DMS79 (cell line): ENCODE measurements around the gene PEX1.
A peak's percentile ranks its signal among the peaks of the same experiment; 100 is the strongest.
"Not testable (repeated sequence)": the region's sequence is repeated elsewhere in the genome, so short reads cannot be mapped to it uniquely, and the experiment has no call there.

ENCODE experiments used
- DNase-seq: peaks from one replicate; lab custom pipeline; 2025; lab: John Stamatoyannopoulos, UW

The PEX1 gene

DNA sequence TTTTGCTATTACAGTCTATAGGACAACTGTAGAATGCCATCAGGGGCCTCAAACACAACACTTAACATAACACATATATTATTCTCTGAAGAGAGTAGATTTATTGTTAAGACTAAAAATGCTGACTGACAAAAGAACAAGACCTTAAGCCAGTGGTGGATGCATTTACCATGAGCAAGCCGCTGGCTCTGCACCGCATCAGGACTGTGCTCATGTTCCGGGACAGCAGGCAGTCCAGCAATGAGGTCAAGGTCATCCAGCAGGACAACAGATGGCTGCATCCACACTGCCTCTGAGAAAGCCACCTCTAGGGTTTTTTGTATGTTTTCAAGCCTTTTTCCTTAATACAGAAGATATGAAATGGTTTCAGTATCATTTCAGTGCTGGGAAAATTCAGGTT lies 23.8 kb downstream of the PEX1 start:
- DNase-seq: no peak

GRCh38 chr7:92503767-92504166 lies 24.6 kb downstream of the PEX1 start:
- DNase-seq: no peak

DNA sequence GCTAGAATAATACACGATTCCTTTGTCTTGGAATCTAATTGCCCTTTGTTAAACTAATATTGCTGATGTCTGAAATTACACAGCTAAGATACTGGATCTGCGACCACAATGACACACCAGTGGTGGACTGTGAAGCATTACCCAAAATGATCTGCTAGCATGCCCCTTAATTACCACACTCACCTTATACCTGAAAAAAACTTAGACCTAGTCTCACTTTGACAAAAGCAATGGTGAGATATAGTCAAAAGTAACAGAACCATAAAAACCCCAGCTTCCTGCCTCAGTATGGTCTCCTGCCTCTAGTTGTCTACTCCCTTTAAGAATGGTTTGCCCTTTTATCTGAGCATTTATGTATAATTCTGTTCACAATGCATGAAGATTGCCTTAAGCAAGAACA lies 29.8 kb downstream of the PEX1 start:
- no peak for DNase-seq

DNA sequence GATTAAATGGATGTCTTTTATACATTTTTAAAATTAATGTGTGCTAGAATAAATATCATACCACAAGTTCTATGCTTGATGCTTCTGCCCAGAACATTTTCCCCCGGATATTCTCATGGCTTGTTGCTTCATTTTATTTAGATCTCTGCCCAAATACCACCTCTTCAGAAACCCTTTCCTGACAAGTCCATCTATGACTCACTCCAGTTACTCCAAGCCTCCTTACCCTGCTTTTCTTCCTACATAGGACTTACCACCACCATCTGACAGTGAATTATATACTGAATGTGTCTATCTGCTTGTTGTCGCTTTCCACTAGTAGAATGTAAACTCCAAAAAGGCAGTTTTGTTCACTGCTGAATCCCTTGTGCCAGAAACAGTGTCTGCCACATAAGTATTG lies 31.4 kb downstream of the PEX1 start:
- no peak for DNase-seq

GRCh38 chr7:92489634-92490033 lies 38.7 kb downstream of the PEX1 start:
- DNase-seq: no peak

GRCh38 chr7:92487804-92488203 lies 40.5 kb downstream of the PEX1 start:
- no peak for DNase-seq

DNA sequence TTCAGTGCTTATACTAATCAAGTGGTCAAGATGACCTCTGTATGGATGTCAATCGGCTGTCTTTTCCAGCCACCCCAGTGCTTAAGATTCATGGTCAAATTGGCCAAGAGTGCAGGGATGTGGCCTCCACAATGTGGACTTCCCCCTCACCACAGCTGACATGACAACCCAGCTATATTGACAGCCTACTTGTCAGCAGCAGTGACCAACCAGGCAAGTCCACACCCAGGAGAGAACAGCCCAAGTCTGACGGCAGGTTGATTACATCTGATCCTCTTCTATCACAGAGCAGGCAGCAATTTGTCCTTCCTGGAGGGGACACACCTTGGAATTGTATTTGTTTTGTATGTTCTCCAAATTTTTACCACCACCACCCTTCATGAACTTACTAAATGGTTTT lies 42.3 kb downstream of the PEX1 start:
- no peak for DNase-seq

GRCh38 chr7:92485267-92485892 lies 42.9 kb downstream of the PEX1 start:
- DNase-seq: no peak

DNA sequence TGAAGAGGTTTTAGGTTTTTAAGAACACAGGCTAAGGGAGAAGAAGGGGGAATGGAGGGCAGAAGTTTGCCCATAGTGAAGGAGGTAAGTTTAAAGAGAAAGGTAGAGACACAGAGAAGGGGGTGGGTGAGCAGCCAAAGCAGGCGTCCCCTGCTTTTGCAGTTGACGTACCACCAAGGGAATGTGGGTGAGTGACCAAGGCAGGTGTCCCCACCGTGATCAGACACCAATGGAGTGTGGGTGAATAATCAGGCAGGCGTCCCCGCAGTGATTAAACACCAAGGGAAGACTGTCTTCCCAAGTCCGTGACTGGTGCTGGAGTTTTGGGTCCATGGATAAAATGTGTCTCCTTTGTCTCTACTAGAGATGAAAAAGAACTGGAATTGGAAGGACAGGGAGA lies 44.1 kb downstream of the PEX1 start:
- not testable (repeated sequence) for DNase-seq

DNA sequence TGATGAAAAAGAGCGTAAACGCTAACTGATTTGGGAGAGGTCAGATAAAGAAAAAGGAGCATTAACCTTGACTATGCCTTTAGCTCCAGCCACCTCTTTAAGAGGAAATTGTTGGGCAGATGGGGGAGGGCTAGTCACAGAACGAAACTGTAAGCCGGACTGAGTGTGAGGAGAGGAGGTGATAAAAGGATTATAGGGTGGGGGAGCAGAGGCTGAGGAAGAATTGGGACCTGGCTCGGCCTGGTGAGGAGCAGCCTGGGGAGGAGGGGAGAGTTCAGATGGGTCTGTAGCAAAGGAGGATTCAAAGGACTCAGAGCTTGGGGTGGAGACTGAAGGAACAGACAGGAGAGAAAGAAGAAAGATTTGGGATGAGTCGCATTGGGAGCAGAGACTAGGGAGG lies 44.7 kb downstream of the PEX1 start:
- not testable (repeated sequence) for DNase-seq

GRCh38 chr7:92479146-92479545 lies 49.2 kb downstream of the PEX1 start:
- not testable (repeated sequence) for DNase-seq

GRCh38 chr7:92478711-92479110 lies 49.6 kb downstream of the PEX1 start:
- no peak for DNase-seq

DNA sequence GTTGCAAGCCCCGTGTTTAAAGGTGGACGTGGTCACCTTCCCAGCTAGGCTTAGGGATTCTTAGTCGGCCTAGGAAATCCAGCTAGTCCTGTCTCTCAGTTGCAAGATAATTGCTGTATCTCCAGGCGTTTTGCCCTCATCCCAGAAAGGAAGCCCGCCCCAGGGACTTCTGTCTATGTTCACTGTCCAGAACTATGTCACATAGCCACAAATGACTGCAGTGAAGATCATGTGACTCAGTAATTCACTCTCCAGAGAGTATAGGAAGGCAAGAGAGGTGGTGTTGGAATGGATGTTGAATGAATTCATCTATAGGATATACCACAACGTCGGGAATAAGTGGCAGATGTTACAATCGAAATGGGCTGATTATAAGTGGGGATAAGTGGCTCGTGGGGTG lies 50.2 kb downstream of the PEX1 start:
- no peak for DNase-seq

DNA sequence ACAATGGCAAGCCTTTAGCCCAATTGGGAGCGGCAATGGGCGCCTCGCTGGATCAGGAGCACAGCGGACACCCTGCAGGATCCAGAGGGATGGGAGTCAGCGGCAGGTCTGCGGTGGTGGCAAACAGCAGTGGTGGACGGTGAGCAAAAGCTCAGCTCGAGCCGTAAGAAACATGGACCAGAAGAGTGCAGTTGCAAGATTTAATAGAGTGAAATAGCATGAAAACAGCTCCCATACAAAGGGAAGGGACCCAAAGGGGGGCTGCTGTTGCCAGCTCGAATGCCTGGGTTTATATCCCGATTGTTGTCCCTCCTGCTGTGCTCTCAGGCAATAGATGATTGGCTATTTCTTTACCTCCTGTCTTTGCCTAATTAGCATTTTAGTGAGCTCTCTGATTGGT lies 50.6 kb downstream of the PEX1 start, which contains the start of gene ERVW-1:
Gene ERVW-1 (minus strand): TSS at position 266 of the 400 bp plus-strand sequence. CDS start 7,565 bp downstream, outside the sequence.
- not testable (repeated sequence) for DNase-seq

DNA sequence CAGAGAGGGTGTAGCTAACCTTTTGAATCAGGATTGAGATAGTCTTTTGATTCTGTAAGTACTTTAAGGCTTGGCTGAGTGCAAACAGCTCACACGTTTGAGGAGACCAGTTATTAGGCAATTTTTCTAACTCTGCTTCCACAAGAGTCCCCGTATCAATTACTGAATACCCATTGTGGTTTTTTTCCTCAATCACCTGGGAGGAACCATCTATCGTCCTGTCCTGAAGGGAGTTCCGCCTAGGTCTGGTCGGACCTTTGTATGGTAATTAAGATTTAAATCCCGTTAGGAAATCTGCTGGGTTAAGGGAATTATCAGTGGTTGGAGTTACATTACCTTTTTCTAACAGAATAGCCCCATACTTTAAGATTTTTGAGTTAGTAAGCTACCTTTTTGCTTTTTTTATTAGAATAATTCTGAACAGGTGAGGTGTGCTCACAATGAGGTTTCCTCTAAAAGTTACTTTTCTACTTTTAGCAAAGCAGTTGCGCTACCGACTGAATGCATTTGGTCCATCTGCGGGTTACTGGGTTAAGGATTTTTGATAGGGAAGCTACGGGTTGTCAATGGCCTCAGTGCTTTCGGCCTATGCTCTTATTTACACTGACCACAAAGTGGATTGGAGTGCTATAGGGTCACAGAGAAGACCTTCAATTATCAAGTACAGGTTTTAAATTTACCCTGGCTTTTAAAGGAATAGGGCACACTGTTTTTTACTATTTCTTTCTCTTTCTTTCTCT lies 52.3 kb downstream of the PEX1 start:
- not testable (repeated sequence) for DNase-seq

- DNase-seq: not testable (repeated sequence)
Observed at GRCh38 chr7:92475261-92475770, 53.0 kb downstream of the PEX1 start.

DNA sequence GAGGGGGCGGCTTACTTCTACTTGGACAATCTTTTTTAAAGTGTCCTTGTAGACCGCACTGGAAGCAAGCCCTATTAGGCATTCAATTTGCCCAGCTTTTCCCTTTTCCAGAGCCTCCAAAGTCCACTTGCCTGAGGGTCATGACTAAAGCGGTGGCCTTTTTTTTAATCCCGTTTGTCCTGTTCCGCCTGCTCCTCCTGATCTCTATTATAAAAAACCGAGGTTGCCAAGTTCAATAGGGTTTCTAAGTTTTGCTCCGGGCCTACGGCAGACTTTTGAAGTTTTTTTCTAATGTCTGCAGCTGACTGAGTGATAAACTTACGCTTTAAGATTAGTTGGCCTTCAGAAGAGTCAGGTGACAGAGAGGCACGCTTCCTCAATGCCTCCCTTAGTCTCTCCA lies 54.3 kb downstream of the PEX1 start:
- DNase-seq: not testable (repeated sequence)

DNA sequence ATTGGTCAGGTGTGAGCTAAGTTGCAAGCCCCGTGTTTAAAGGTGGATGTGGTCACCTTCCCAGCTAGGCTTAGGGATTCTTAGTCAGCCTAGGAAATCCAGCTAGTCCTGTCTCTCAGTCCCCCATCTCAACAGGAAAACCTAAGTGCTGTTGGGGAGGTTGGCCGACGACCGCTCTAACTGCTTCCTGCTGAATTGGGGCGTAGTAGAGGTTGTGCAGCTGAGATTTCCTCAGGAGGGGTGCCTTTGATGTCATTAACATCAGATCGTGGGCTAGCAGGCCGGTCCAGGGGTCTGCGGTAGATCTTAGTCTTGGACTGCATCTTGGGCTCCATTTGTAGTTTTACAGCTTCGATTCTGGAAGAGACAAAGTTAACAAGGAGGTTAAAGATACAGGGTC lies 59.7 kb downstream of the PEX1 start:
- DNase-seq: not testable (repeated sequence)

DNA sequence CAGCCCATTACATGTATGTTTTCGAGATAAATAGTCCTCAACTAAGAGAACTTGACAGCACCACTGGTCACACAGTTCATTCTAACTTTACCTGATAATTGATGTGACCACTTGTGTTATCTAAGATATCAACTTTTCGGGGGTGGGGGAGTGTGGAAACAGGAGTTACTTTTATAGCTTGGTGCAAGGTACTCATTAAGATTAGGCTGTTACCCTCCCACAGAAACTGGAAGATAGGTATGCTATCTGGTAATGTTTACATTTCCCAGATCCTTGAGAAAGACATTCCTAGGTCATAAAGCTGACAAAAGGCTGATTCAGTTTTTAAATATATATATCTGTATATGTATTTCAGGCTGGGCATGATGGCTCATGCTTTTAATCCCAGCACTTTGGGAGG lies 61.6 kb downstream of the PEX1 start:
- no peak for DNase-seq

GRCh38 chr7:92464515-92464914 lies 63.8 kb downstream of the PEX1 start:
- no peak for DNase-seq

- DNase-seq: no peak
Observed at GRCh38 chr7:92462560-92462959, 65.8 kb downstream of the PEX1 start.

GRCh38 chr7:92461027-92462003 lies 67.0 kb downstream of the PEX1 start:
- peak; percentile 33 for DNase-seq
